ENCODE data around the gene C17orf75. TPM values are rescaled to one million over a fixed set of nuclear protein-coding genes. Genes with fewer than 3 reads are reported as not detected.

The C17orf75 gene
- total and polyA plus RNA-seq, 2 of the 8 experiments (the other 6 are each of a cell fraction or from before 2014, with no cell fraction given), result 15.8 to 42.6 TPM

DNA sequence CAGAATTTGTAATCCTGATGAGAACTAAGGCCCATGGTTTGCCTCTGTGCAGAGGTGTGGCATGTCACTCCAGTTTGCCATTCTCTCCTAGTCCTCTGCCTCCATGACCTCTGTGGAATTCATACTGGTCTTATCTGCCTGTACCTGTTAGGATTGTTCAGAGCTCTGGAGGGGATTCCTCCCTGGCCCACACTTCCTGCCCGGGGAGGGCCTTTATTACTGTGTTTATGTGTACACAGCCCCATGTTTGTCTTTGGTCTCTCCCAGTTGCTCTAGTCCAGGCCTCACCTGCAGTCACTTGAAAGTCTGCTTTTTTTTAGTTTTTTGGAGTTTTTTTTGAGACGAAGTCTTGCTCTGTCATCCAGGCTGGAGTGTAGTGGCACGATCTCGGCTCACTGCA is 39.9 kb downstream of the C17orf75 start:
- no peak overlapping the region for H4K8ac ChIP-seq (ENCODE audit: extremely low read depth, insufficient read depth, low read length)
- peak overlapping the region; percentile 95; the same call in 1 of the 2 replicates for H2BK12ac ChIP-seq (ENCODE audit: low read depth, low read length)
- H2BK15ac ChIP-seq (ENCODE audit: low read length), result no peak overlapping the region
- H3K9ac ChIP-seq (replicated peaks in 1 of 4; ENCODE audit: extremely low read depth in 1 of 4, low read depth in 3 of 4, low read length in 3 of 4), result no peak overlapping the region
- H3K4me2 ChIP-seq (ENCODE audit: insufficient read depth in 1 of 2, low read depth in 2 of 2, low read length in 2 of 2), result no peak overlapping the region
- H3K79me1 ChIP-seq (ENCODE audit: low read depth, low read length), result no peaks in the 10 kb centered on the region
- H3K18ac ChIP-seq (ENCODE audit: extremely low read depth, low read length), result peak overlapping the region; percentile 78
- ChIA-PET CTCF (ENCODE audit: partially characterized antibody) (interaction anchor here (2.3 to 3.1 kb wide), 2 partner anchors 14 to 17 kb away, joined by 10 to 27 read pairs; no protein-coding TSS in a partner anchor), POLR2A (ENCODE audit: partially characterized antibody) (interaction anchor here (1.2 to 2.3 kb wide), 4 partner anchors 9 to 22 kb away, joined by 4 to 8 read pairs (median 6); no protein-coding TSS in a partner anchor)
- H3K79me2 ChIP-seq (ENCODE audit: control insufficient read depth in 1 of 2, insufficient read depth in 2 of 2, low read length in 2 of 2), result no peaks in the 10 kb centered on the region
- no peak overlapping the region for H2BK20ac ChIP-seq (ENCODE audit: low read length)
- peaks cover 17 to 35% (median 21%) of the 10 kb centered on the region in 4 experiments for H3K4me1 ChIP-seq (replicated peaks in 1 of 4; ENCODE audit: control insufficient read depth in 3 of 4, insufficient read depth in 4 of 4, low read length in 3 of 4)
- FAIRE-seq (no peak), DNase-seq (ENCODE audit: low read depth in 1 of 2, low spot score in 2 of 2) (no peak)
- no peak overlapping the region for H2AFZ ChIP-seq (ENCODE audit: low read length)
- H3K23me2 ChIP-seq (ENCODE audit: low read depth, low read length), result no peaks in the 10 kb centered on the region
- TF ChIP-seq SIN3A (conservative IDR thresholded peaks at IDR 0.05 in 1 of 2, IDR thresholded peaks at IDR 0.05 in 1 of 2; ENCODE audit: low read depth in 1 of 2, low read length in 2 of 2) (no peak), CBX5 (IDR thresholded peaks at IDR 0.05; ENCODE audit: low read depth, low read length) (no peak), SIX5 (IDR thresholded peaks at IDR 0.05; ENCODE audit: low read depth, low read length) (no peak), JUN (IDR thresholded peaks at IDR 0.05; ENCODE audit: low read depth, low read length) (no peak), BRCA1 (IDR thresholded peaks at IDR 0.05; ENCODE audit: low read depth, low read length) (no peak), MAFK (IDR thresholded peaks at IDR 0.05; ENCODE audit: low read depth, low read length) (no peak), RXRA (IDR thresholded peaks at IDR 0.05; ENCODE audit: insufficient read depth, low read depth, low read length) (no peak), TBP (IDR thresholded peaks at IDR 0.05; ENCODE audit: low read depth, low read length) (no peak), BCL11A (IDR thresholded peaks at IDR 0.05; ENCODE audit: low read depth in 2 of 2, low read length in 2 of 2) (no peak), FOSL1 (IDR thresholded peaks at IDR 0.05; ENCODE audit: insufficient read depth, low read depth, low read length) (no peak)
- no peak overlapping the region for H3K4ac ChIP-seq (replicated peaks; ENCODE audit: insufficient read length, low read depth, low read length)
- no peak overlapping the region for H4K5ac ChIP-seq (ENCODE audit: insufficient read length, low read depth, low read length)
- H2BK120ac ChIP-seq (replicated peaks; ENCODE audit: low read depth, low read length), result no peak overlapping the region
- peaks cover 0 to 19% (median 0%) of the 10 kb centered on the region in 4 experiments; a peak in 3 of 8 replicates for H3K36me3 ChIP-seq (ENCODE audit: control insufficient read depth in 2 of 4, insufficient read depth in 4 of 4, low read length in 3 of 4)
- no peaks in the 10 kb centered on the region for H4K20me1 ChIP-seq (replicated peaks in 1 of 2; ENCODE audit: control insufficient read depth in 1 of 2, insufficient read depth in 2 of 2, low read length in 2 of 2)
- no peaks in the 10 kb centered on the region for H3K27me3 ChIP-seq (replicated peaks in 1 of 4; ENCODE audit: control insufficient read depth in 3 of 4, extremely low read depth in 1 of 4, insufficient read depth in 3 of 4, low read length in 3 of 4)
- H3K56ac ChIP-seq (replicated peaks; ENCODE audit: insufficient read length, low read depth, low read length), result no peak overlapping the region
- peak overlapping the region; percentile 83; the same call in 1 of the 2 replicates for H2BK5ac ChIP-seq (ENCODE audit: low read depth, low read length)
- peak overlapping the region; percentile 78; the same call in 1 of the 2 replicates for H2AK5ac ChIP-seq (ENCODE audit: low read depth, low read length)
- no peak overlapping the region for H3K4me3 ChIP-seq (ENCODE audit: extremely low read depth in 1 of 4, insufficient read depth in 2 of 4, low read depth in 3 of 4, low read length in 4 of 4)
- 94% methylated on average over 4 of the region's 4 CpGs; no CpG with 5 or more reads in 1 of the 2 experiments for WGBS, 2 experiments (ENCODE audit: extremely low coverage in 1 of 2, insufficient coverage in 1 of 2, insufficient read length in 1 of 2, insufficient replicate concordance in 2 of 2, low coverage in 1 of 2, low lambda C conversion rate in 2 of 2, missing lambda C conversion rate in 1 of 2)
- no peak overlapping the region for H3K23ac ChIP-seq (ENCODE audit: insufficient read length)
- no peak overlapping the region for H3K14ac ChIP-seq (ENCODE audit: insufficient read length)
- no peak overlapping the region for H3K27ac ChIP-seq (ENCODE audit: low read depth, low read length)
- no peaks in the 10 kb centered on the region for H3K9me3 ChIP-seq (ENCODE audit: insufficient read depth in 2 of 2, low read depth in 1 of 2, low read length in 1 of 2)
- H4K91ac ChIP-seq (replicated peaks; ENCODE audit: insufficient read length, low read length), result no peak overlapping the region
